ENCODE measurements around the gene RPS6KC1. TPM values are rescaled to one million over a fixed set of nuclear protein-coding genes. Genes with fewer than 3 reads are reported as not detected.
A peak's percentile ranks its signal among the peaks of the same experiment; 100 is the strongest.
"Not testable (repeated sequence)": the region's sequence is repeated elsewhere in the genome, so short reads cannot be mapped to it uniquely, and the experiment has no call there.

The RPS6KC1 gene
- total RNA-seq, 3 donors from 2014 or later (not counting 1 experiment from before 2014, with no cell fraction given), result 19.6 to 32.7 (median 24.1) TPM

DNA sequence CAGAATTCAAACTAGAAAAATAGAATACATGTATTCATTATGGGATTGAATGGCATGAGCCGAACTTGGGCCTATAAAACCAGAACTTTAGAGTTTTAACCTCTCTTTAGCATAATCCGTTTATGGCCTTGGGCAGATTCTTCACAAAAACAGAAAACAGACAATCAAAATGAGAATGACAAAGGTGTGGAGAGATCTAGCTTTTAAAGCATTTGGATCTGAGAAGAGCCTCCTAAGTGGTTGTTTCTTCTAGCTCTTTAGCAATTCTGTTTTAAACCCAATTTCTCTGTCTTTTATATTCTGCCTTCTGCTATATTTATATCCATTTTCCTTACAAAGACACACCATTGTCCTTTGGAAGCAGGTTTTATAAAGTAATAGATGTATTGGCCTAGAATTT is 160.2 kb downstream of the RPS6KC1 start:
- H3K4me3 Mint-ChIP-seq, result no peak overlapping the region
- peaks cover 14% of the 10 kb centered on the region for H3K36me3 Mint-ChIP-seq

DNA sequence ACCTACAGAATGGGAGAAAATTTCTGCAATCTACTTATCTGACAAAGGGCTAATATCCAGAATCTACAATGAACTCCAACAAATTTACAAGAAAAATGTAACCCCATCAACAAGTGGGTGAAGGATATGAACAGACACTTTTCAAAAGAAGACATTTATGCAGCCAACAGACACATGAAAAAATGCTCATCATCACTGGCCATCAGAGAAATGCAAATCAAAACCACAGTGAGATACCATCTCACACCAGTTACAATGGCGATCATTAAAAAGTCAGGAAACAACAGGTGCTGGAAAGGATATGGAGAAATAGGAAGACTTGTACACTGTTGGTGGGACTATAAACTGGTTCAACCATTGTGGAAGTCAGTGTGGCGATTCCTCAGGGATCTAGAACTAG is 168.0 kb downstream of the RPS6KC1 start:
- H3K27ac ChIP-seq (ENCODE audit: low read length); H3K9me3 ChIP-seq (ENCODE audit: control insufficient read depth, insufficient read depth, low read length); H3K4me3 ChIP-seq (ENCODE audit: low read length); H3K4me1 Mint-ChIP-seq; H3K4me1 ChIP-seq (ENCODE audit: control insufficient read depth, insufficient read depth, low read length); H3K27me3 ChIP-seq (ENCODE audit: control insufficient read depth, insufficient read depth, low read length); H3K4me3 Mint-ChIP-seq; H3K27ac Mint-ChIP-seq; ATAC-seq; DNase-seq; intact Hi-C loops (cut with micrococcal nuclease); H3K27me3 Mint-ChIP-seq (ENCODE audit: low read depth in 2 of 2); H3K36me3 ChIP-seq (ENCODE audit: control insufficient read depth, insufficient read depth, low read length); H3K36me3 Mint-ChIP-seq; H3K9me3 Mint-ChIP-seq: not testable (repeated sequence)
- 100% methylated on average over 1 of the region's 2 CpGs for WGBS (ENCODE audit: insufficient coverage)

More for the DNA sequence above, 160.2 kb downstream of the RPS6KC1 start:
- Histone ChIP-seq H3K4me3 (ENCODE audit: low read length) (no peak overlapping the region), H3K4me1 (ENCODE audit: control insufficient read depth, insufficient read depth, low read length) (no peaks in the 10 kb centered on the region), H3K9me3 (ENCODE audit: control insufficient read depth, insufficient read depth, low read length) (no peaks in the 10 kb centered on the region), H3K27me3 (ENCODE audit: control insufficient read depth, insufficient read depth, low read length) (no peaks in the 10 kb centered on the region), H3K27ac (ENCODE audit: low read length) (no peak overlapping the region), H3K36me3 (ENCODE audit: control insufficient read depth, insufficient read depth, low read length) (peaks cover 4% of the 10 kb centered on the region)
- Mint-ChIP-seq H3K27me3 (ENCODE audit: low read depth in 2 of 2) (no peaks in the 10 kb centered on the region), H3K4me1 (peaks cover 6 to 8% of the 10 kb centered on the region in 2 donors), H3K9me3 (peaks cover 0 to 2% of the 10 kb centered on the region in 2 donors), H3K27ac (no peak overlapping the region)
- DNase-seq (no peak), ATAC-seq (no peak)
- TF ChIP-seq, protein P1, sequence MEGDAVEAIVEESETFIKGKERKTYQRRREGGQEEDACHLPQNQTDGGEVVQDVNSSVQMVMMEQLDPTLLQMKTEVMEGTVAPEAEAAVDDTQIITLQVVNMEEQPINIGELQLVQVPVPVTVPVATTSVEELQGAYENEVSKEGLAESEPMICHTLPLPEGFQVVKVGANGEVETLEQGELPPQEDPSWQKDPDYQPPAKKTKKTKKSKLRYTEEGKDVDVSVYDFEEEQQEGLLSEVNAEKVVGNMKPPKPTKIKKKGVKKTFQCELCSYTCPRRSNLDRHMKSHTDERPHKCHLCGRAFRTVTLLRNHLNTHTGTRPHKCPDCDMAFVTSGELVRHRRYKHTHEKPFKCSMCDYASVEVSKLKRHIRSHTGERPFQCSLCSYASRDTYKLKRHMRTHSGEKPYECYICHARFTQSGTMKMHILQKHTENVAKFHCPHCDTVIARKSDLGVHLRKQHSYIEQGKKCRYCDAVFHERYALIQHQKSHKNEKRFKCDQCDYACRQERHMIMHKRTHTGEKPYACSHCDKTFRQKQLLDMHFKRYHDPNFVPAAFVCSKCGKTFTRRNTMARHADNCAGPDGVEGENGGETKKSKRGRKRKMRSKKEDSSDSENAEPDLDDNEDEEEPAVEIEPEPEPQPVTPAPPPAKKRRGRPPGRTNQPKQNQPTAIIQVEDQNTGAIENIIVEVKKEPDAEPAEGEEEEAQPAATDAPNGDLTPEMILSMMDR (IDR thresholded peaks at IDR 0.05), result no peak
- intact Hi-C loops (cut with micrococcal nuclease), result no loop called here
- WGBS (ENCODE audit: insufficient coverage), result 100% methylated on average over 2 of the region's 2 CpGs

DNA sequence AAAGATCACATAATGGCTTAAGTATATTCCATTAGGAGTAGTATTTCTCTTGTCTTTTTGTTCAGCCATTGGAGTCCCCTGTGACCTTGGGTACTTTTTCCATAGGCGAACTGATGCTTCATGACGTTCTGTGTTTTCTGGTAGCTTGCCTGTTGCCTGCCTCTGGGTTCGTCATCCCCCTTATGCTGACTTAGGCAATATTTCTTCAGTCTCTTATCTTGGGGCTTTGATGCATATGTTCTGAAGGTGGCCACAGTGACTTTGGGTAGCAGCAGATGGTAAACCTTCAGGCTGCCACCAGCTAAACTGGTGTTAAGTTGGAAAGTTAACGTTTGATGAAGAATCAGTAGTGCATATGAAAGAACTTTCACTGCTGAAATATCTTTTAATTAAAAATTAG is 170.2 kb downstream of the RPS6KC1 start:
- no peaks in the 10 kb centered on the region for H3K9me3 ChIP-seq (ENCODE audit: control insufficient read depth, insufficient read depth, low read length)
- H3K4me1 ChIP-seq (ENCODE audit: control insufficient read depth, insufficient read depth, low read length), result no peaks in the 10 kb centered on the region
- ATAC-seq (no peak), DNase-seq (no peak)
- Mint-ChIP-seq H3K4me3 (no peak overlapping the region), H3K9me3 (no peaks in the 10 kb centered on the region), H3K4me1 (peaks cover 5% of the 10 kb centered on the region in 2 donors), H3K27ac (peak overlapping the region in 1 of 2 donors; percentile 20), H3K27me3 (ENCODE audit: low read depth in 2 of 2) (no peaks in the 10 kb centered on the region), H3K36me3 (no peaks in the 10 kb centered on the region)
- 93% methylated on average over 3 of the region's 4 CpGs for WGBS (ENCODE audit: insufficient coverage)
- intact Hi-C loops (cut with micrococcal nuclease), result no loop called here
- no peak overlapping the region for H3K4me3 ChIP-seq (ENCODE audit: low read length)
- TF ChIP-seq, protein P1 (IDR thresholded peaks at IDR 0.05), result no peak
- no peaks in the 10 kb centered on the region for H3K27me3 ChIP-seq (ENCODE audit: control insufficient read depth, insufficient read depth, low read length)
- H3K27ac ChIP-seq (ENCODE audit: low read length), result no peak overlapping the region
- no peaks in the 10 kb centered on the region for H3K36me3 ChIP-seq (ENCODE audit: control insufficient read depth, insufficient read depth, low read length)

DNA sequence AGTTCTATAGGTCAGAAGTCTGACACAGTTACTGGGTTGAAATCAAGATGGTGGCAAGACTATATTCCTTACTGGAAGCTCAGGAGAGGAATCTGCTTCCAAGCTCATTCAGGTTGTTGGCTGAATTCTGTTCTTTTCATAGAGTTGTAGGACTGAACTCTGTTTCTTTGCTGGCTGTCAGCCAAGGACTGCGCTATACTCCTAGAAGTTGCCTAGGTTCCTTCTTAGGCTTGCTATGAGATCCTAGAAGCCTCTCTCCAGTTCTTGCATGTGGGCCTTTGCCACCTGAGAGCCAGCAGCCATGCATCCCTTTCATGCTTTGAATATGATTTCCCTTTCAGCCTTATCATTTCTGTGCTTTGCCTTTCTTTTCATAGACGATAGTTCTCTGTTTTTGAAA is 176.4 kb downstream of the RPS6KC1 start:
- ATAC-seq (no peak), DNase-seq (no peak)
- Histone ChIP-seq H3K4me1 (ENCODE audit: control insufficient read depth, insufficient read depth, low read length) (no peaks in the 10 kb centered on the region), H3K9me3 (ENCODE audit: control insufficient read depth, insufficient read depth, low read length) (no peaks in the 10 kb centered on the region), H3K4me3 (ENCODE audit: low read length) (no peak overlapping the region), H3K36me3 (ENCODE audit: control insufficient read depth, insufficient read depth, low read length) (no peaks in the 10 kb centered on the region), H3K27ac (ENCODE audit: low read length) (no peak overlapping the region), H3K27me3 (ENCODE audit: control insufficient read depth, insufficient read depth, low read length) (no peaks in the 10 kb centered on the region)
- no peaks in the 10 kb centered on the region for H3K27me3 Mint-ChIP-seq (ENCODE audit: low read depth in 2 of 2)
- no peaks in the 10 kb centered on the region for H3K36me3 Mint-ChIP-seq
- TF ChIP-seq, protein P1 (IDR thresholded peaks at IDR 0.05), result no peak
- no peak overlapping the region for H3K27ac Mint-ChIP-seq
- H3K4me1 Mint-ChIP-seq, result peaks cover 0 to 17% of the 10 kb centered on the region in 2 donors
- H3K4me3 Mint-ChIP-seq, result no peak overlapping the region
- 96% methylated on average over 1 of the region's 2 CpGs for WGBS (ENCODE audit: insufficient coverage)
- H3K9me3 Mint-ChIP-seq, result no peaks in the 10 kb centered on the region
- intact Hi-C loops (cut with micrococcal nuclease), result no loop called here

Measured in natural killer cell (primary cell).